Sciatic nerve (tissue), 2 donors: Measurements from ENCODE around the gene CXCL9. TPM values are rescaled to one million over a fixed set of nuclear protein-coding genes. Genes with fewer than 3 reads are reported as not detected.
"Not testable (repeated sequence)": the region's sequence is repeated elsewhere in the genome, so short reads cannot be mapped to it uniquely, and the experiment has no call there.

Experiments used
- ATAC-seq: fragments of 200-7000 bp; cut with Tn5 transposase; one replicate; pipeline ENCODE4 v1.9.1; 2020; ENCODE audit warnings: mild to moderate bottlenecking, moderate library complexity
- DNase-seq: peaks from one replicate; pipeline ENCODE4 v3.0.0-alpha.2; 2020; ENCODE audit warnings: low spot score
- intact Hi-C: fragments of 100-400 bp; cut with DNase I; formaldehyde crosslinking; loops from one replicate; pipeline ENCODE4 v1.14.2; 2022
- total RNA-seq: library from RNA; stranded (reverse); fragmentation: NEBNext Ultra II Directional; extraction: Animal tissue kit (Norgen Biotek cat#: 25700); gene quantifications from one replicate; pipeline ENCODE4 v1.2.1, GENCODE V29; 2021
- donor health status: DM: no; HTN: no; CAD: no.
- donor health status: DM: no; HTN: no; CAD: no.

The CXCL9 gene
- 1.6 TPM for total RNA-seq

DNA sequence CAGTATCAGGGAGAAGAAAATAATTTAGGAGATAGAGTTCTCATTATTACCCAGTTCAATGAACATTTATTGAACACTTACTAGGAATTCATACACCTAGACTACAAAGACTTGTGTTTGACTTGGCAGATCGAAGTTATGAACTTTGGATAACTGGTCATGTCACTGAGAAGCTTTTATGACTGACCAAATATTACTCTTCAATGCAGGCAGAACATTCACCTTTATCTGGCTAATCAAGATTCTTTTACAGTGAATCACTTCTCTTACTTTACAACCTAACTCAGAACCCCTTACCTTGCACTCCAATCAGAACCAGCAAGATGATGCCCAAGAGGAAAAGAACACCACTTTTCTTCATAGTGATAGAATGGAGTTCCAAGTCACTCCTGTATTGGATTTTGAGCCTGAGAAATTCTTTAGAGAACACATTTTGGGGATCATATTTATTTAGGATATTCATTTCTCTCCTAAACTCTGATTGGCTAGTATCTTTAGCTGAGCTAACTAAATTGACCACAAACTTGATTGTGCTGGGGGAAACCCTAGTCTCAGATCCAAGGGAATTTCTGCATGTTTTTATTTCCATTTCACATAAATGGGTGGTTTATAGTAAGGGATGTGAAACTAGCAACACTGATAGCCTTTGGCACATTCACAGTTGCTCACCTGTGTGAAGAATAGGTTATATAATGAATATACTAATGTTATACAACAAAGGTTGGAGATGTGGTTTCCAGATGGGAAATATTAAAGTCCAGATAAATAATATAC is at the start of gene CXCL9:
Gene CXCL9, minus strand, starts transcription at position 421 of the 774 bp plus-strand sequence. Its CDS starts 60 bp downstream, at position 361.
- ATAC-seq, result no peak
- DNase-seq, result no peak
- intact Hi-C loops, result no loop called here

DNA sequence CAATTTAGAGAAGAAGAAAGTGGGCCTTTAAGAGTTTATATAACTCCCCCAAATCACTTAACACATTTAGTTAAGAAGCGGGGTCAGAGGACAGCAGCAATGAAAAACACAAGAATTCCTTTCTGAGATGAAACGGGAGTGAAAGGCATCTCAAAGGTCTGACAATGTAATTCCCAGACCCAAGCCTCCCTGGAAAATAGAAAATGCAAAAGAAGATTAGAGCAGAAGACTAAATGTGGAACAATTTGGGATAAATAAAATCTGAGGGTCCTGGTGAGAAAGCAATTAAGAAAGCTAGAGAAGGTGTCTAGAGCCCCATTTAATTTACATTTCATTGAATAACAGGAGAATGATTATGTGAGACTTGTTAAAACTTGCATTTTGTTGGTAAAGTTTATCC is 48.1 kb upstream of the CXCL9 start:
- no peak for ATAC-seq
- intact Hi-C loops, result no loop called here
- DNase-seq, result no peak

DNA sequence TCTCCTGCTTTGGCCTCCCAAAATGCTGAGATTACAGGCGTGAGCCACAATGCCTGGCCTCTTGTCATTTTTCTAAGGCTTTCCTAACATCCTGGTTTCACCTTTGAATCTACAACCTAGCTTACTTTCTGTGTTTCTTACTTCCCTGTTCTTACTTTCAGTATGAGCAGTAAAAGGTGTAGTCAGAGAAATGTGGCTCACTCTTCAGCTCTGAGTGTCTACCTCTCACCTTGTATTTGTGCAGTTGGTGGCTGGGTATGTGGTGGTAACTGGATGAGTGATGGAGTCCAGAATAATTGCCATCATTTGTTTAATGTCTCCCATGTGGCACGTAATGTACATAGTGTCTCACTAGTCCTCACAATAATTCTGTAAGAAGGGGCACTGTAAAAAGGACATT is 47.7 kb upstream of the CXCL9 start:
- ATAC-seq (no peak), DNase-seq (no peak)
- intact Hi-C loops, result no loop called here

DNA sequence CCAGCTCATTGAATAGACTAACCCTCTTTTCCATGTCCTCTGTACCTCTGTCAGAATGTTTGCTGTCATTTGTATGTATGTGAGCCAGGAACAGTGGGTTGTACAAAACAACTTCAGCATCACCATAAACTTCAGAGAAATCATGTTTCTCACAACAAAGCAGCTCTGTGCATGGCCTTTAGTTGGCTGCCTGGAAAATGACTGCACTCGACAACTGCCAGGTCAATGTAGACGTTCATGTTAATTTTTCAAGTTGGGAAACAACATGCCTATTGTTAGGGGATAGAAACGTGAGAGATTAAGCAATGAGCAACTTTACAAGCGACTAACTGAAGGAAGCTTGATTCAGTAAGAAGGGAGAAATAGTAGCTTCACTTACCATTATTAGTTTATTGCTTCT is 46.4 kb upstream of the CXCL9 start:
- DNase-seq, result no peak
- intact Hi-C loops, result no loop called here
- ATAC-seq, result peak; percentile 82

DNA sequence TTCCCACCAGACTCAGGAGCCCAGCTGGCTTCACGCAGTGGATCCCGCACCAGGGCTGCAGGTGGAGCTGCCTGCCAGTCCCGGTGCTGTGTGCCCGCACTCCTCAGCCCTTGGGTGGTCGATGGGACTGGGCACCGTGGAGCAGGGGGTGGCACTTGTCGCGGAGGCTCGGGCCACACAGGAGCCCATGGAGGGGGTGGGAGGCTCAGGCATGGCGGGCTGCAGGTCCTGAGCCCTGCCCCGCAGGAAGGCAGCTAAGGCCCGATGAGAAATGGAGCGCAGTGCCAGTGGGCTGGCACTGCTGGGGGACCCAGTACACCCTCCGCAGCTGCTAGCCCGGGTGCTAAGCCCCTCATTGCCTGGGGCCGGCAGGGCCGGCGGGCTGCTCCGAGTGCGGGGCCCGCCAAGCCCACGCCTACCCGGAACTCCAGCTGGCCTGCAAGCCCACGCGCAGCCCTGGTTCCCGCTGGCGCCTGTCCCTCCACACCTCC is 43.3 kb upstream of the CXCL9 start:
- DNase-seq, ATAC-seq, intact Hi-C loops: not testable (repeated sequence)

DNA sequence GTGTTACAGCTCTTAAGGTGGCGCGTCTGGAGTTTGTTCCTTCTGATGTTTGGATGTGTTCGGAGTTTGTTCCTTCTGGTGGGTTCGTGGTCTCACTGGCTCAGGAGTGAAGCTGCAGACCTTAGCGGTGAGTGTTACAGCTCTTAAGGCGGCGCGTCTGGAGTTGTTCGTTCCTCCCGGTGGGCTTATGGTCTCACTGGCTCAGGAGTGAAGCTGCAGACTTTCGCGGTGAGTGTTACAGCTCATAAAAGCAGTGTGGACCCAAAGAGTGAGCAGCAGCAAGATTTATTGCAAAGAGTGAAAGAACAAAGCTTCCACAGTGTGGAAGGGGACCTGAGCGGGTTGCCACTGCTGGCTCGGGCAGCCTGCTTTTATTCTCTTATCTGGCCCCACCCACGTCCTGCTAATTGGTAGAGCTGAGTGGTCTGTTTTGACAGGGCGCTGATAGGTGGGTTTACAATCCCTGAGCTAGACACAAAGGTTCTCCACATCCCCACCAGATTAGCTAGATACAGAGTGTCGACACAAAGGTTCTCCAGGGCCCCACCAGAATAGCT is 42.6 kb upstream of the CXCL9 start:
- intact Hi-C loops, DNase-seq, ATAC-seq: not testable (repeated sequence)

DNA sequence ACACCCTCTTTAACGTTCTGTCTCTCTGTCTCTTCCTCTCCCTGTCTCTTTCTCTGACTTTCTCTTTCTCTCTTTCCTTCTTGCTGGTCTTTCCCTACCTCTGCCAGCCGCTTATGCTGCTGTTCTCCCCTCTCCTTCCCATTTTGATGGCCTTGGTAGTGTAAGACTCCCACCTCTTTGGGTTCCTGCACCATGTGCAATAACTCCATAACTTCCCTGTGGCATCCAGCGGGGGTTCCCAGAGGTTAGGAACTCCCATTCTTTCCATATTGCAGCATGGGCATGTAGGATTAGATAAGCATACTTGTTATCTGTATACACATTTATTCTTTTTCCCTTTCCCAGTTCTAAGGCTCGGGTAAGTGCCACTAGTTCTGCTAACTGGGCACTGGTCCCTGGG is 37.4 kb upstream of the CXCL9 start:
- intact Hi-C loops, result not testable (repeated sequence)

DNA sequence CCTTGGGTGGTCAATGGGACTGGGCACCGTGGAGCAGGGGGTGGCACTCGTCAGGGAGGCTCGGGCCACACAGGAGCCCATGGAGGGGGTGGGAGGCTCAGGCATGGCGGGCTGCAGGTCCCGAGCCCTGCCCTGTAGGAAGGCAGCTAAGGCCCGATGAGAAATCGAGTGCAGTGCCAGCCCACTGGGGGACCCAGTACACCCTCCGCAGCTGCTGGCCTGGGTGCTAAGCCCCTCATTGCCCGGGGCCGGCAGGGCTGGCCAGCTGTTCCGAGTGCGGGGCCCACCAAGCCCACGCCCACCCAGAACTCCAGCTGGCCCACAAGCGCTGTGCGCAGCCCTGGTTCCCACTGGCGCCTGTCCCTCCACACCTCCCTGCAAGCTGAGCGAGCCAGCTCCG is 36.0 kb upstream of the CXCL9 start:
- intact Hi-C loops, DNase-seq, ATAC-seq: not testable (repeated sequence)

More for the DNA sequence above, 37.4 kb upstream of the CXCL9 start:
- DNase-seq, ATAC-seq: not testable (repeated sequence)

DNA sequence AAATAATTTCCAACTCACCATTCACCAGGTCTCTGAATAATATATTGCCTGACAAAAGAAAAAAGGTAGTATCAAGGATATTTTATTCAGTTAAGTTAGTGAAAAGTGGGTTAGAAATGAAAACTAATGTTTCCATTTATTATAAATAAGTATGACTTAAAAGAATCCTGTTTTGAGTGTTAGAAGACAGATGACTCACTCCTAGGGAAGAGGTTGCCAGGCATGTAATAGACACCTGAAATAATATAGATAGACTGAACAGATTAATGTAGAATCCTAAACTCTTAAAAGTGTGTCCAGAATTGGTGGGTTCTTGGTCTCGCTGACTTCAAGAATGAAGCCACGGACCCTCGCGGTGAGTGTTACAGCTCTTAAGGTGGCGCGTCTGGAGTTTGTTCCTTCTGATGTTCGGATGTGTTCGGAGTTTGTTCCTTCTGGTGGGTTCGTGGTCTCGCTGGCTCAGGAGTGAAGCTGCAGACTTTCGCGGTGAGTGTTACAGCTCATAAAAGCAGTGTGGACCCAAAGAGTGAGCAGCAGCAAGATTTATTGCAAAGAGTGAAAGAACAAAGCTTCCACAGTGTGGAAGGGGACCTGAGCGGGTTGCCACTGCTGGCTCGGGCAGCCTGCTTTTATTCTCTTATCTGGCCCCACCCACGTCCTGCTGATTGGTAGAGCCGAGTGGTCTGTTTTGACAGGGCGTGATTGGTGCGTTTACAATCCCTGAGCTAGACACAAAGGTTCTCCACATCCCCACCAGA is 35.1 kb upstream of the CXCL9 start:
- DNase-seq, intact Hi-C loops, ATAC-seq: not testable (repeated sequence)

DNA sequence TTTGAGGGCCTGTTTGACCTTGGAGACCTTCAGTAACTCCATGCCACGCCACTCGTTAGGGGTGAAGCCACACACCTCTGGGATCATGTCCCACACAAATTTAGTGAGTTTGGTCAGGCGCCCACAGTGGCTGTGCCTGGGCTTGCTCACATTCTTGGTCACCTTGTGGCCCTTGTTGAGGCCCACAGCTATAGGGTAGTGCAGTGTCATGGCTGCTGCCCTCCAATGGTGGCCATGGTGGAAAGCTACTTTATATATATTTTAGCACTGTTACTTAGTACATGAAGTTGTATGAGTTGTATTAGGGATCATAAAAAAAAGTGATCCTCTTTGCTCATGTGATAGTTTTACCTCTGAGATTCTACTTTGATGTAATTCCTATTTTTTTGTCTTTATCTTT is 29.5 kb upstream of the CXCL9 start:
- ATAC-seq (no peak), DNase-seq (no peak)
- intact Hi-C loops, result no loop called here

DNA sequence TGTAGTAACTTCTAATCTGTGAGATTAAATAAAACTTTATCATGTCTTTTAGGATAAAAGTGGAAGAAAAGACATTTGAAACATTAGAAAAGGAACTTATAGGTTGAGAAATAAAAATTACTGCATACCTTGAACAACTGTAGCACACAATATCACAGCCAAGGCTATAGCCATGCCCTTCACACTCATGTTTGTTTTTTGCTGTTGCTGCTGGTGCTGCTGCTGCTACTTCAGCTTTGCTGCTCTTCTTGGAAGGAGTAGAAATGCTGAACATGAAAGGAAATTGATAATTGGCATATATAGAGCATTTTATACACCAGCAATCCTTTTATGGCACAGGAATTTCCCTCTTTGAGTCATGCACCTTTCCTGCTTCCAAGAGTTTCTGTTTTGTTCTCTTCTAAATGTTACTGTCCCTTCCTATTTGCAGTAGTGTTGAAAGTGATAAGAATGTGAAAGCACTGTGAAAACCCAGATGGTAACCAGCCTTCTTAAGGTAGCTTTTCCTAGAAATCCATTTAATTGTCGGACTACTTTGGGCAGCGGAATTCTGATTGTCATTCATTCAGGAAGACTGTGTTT is 28.6 kb upstream of the CXCL9 start, which contains the start of gene CXCL11:
Gene CXCL11, minus strand, starts transcription at position 272 of the 582 bp plus-strand sequence. Its CDS starts 83 bp downstream, at position 189.
- intact Hi-C loops, result no loop called here
- ATAC-seq (no peak), DNase-seq (no peak)

DNA sequence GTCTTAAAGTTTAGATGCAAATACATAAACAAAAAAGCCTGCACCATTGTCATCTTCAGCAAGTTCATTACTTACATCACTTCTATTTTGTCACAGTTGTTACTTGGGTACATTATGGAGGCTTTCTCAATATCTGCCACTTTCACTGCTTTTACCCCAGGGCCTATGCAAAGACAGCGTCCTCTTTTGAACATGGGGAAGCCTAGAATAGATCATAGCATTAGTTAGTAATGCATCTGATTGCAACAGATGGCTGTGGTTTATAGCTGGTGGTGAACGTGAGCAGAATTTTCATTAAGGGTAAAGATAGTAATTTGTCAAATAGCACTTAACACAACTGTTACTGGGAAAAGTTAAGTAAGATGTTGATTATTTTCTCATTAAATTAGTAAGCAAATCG is 27.8 kb upstream of the CXCL9 start:
- DNase-seq (no peak), ATAC-seq (no peak)
- intact Hi-C loops, result no loop called here

DNA sequence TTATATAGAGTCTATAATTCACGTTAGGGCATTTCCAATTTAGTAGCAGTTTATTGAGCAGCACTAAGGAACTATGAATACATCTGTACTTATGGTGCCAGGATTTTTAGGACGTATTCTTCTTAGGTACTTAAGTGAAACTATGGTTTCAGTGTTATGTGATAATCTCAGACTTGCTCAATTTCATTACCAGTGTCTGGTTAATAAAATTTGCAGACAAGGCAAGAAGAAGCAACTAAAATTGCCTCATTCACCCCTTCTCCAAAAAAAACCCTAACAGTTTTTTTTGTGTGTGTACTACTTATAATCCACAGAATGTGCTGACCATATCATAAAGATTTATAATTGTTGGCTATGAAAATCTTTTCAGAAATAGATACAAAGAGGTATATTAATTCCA is 22.0 kb upstream of the CXCL9 start:
- no peak for DNase-seq

DNA sequence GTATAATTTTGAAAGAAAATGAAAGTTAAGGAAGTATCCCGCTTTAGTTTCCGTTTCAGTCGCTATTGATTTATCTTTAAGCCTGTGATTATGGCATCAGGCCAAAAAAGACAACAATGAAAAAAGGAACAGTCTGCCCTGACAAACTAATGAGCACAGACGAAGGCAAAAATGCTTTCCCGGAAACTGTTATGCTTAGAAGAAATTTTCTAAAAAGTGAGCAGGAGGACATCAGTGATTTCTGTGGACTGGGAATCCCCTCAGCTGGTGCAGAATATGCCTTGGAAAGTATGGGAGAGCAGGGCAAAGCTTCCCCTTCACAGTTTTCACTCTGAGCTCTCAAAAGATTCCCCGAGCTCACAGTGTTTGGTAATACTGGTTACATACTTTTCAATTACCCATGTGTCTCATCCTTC is 21.0 kb upstream of the CXCL9 start:
- DNase-seq, result no peak
- peak; percentile 53 for ATAC-seq
- intact Hi-C loops, result no loop called here

More for the DNA sequence above, 22.0 kb upstream of the CXCL9 start:
- intact Hi-C loops, result no loop called here
- ATAC-seq, result no peak

DNA sequence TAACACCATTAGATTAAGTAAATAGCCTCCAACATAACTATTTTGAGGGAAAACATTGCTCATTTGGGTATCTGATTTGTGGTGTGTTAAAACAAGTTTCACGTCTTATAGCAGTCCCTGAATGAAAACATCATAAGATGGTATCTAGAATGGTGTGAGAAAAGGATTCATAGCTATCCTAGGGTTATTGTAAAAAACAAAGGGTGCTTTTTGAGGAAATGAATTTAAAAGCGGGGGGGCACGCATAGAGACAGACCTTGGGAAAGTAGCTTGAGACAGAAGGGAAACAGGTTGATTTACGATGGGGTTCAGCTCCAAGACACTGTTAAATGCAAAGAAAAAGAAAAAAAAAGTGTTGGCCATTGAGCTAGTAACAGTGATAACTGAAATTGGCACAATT is 16.8 kb upstream of the CXCL9 start:
- ATAC-seq, result no peak
- intact Hi-C loops, result no loop called here
- no peak for DNase-seq

DNA sequence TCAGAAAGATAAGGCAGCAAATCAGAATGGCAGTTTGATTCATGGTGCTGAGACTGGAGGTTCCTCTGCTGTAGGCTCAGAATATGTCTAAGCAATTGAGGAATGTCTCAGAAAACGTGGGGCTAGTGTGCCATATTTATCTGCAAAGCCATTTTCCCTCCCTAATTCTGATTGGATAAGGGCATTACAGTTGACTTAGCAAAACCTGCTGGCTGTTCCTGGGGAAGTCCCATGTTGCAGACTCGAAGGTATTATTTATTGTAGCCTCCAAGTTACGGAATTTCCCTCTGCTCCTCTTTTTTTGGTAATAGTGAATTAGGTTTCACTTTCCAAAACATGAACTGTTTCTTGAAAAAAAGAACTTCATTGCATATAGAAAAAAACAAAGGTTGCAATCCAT is 16.1 kb upstream of the CXCL9 start, which contains the start of gene CXCL10:
Gene CXCL10, minus strand, starts transcription at position 109 of the 400 bp plus-strand sequence. Its CDS starts 66 bp downstream, at position 43.
- intact Hi-C loops, result no loop called here
- ATAC-seq (no peak), DNase-seq (no peak)

DNA sequence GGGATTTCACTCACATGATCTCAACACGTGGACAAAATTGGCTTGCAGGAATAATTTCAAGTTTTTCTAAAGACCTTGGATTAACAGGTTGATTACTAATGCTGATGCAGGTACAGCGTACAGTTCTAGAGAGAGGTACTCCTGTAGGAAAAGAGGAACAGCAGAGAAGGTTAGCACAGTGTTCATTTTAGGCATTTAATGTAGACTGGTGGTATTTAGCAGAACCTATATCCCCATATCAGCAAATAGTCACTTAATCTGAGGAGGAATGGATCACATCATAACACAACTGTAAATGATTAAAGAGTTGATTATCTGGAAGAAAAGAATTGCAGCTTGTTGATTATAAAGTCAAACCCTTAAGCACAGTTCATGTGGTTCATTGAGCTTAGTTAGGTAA is 15.4 kb upstream of the CXCL9 start:
- DNase-seq, result no peak
- intact Hi-C loops, result no loop called here
- ATAC-seq, result no peak

DNA sequence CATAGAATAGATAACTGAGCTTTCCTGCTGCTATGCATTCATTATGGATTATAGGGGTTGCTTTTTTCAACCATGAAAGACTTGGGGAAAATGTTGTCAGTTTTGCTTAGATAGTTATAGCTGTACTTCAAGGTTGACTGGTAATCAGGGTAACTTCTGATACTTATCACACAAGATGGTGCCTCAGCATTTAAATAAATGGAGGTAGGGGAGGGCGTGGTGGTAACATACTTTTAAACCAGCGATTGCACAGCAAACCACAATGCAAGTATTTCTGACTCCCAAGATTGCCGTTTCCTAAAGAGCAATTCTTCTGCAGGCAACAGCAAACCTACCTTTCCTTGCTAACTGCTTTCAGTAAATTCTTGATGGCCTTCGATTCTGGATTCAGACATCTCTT is 14.7 kb upstream of the CXCL9 start:
- intact Hi-C loops, result no loop called here
- DNase-seq (no peak), ATAC-seq (no peak)

DNA sequence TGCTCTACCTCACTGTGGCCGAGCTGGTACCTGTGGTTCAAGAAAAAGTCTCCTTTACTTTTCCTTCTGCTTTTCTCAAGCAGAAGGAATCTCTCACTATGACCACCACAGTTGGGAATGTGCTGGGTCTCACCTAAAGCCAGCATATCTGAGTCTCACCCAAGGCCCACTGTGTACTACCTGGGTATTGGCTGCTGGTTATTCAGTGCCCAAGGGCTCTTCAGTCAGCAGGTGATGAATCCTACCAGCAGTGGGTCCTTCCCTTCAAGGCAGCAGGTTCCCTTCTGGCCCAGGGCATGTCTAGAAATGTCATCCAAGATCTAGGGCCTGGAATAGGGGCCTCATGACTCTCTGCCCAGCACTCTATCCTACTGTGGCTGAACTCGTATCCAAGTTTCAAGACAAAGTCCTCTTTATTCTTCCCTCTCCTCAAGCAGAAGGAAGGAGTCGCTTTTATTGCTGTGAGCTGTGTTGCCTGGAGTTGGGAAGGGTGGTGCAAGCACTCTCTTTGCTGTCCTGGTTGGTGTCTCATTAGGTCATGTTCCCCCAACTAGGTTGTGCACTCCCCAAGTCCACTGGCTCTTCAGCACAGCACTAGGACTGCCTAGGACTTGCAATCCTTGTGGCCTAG is 9.9 kb upstream of the CXCL9 start:
- intact Hi-C loops, result no loop called here
- DNase-seq, result no peak
- peak; percentile 22 for ATAC-seq
